Breast epithelium (tissue), 3 donors: ENCODE data around the gene ABCC12.

Source experiments
- CTCF ChIP-seq, 3 donors: fragments of 450-650 bp; IDR thresholded peaks; one replicate each; pipeline ENCODE4 v1.5.1; 2016 to 2017; ENCODE audit warnings: antibody characterized with exemption in 3 of 3, mild to moderate bottlenecking in 3 of 3, moderate library complexity in 3 of 3
- POLR2A ChIP-seq: fragments of 450-650 bp; IDR thresholded peaks from one replicate; pipeline ENCODE4 v1.6.1; 2016; ENCODE audit warnings: antibody characterized with exemption, mild to moderate bottlenecking, moderate library complexity

DNA sequence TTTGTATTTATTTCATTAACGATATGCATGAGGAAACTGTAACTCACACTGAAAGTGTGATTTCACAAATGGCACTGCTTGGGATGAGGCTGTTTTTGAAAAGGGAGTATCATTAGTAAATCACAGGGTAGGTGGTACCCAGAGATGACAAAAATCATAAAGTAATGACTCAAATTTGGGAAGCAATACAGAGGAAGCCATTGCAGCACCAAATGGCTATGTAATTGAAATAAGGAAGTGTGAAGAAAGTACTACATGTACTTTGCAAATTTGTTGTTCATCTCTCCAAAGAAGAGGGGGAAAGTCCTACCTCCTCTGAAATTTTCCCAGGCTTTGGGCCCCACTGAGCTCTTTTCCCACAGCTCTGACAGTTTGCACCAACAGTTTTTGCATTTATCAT lies 12.3 kb upstream of the ABCC12 start:
- TF ChIP-seq CTCF (IDR thresholded peaks at IDR 0.05) (no peak), POLR2A (no peak)
